G401 (cell line): ENCODE data around the gene PCBP3. TPM values are rescaled to one million over a fixed set of nuclear protein-coding genes. Genes with fewer than 3 reads are reported as not detected.
"Not testable (repeated sequence)": the region's sequence is repeated elsewhere in the genome, so short reads cannot be mapped to it uniquely, and the experiment has no call there.

Experiments
- DNase-seq: peaks from one replicate; pipeline ENCODE4 v3.0.0-alpha.2; 2015; ENCODE audit warnings: low spot score
- in situ Hi-C: cut with HindIII; loops from 2 replicates; pipeline ENCODE4 v1.10.0; 2016; ENCODE audit warnings: low sequenced_read_pairs, mixed read lengths
- total RNA-seq: library from RNA; depleted of rRNA; stranded (reverse); fragments of >200 nt; shearing (Covaris generic); gene quantifications from 2 replicates; pipeline ENCODE4 v1.2.3, GENCODE V29; 2014

The PCBP3 gene
- total RNA-seq, 1 experiment from 2014 or later = 1.7 TPM

DNA sequence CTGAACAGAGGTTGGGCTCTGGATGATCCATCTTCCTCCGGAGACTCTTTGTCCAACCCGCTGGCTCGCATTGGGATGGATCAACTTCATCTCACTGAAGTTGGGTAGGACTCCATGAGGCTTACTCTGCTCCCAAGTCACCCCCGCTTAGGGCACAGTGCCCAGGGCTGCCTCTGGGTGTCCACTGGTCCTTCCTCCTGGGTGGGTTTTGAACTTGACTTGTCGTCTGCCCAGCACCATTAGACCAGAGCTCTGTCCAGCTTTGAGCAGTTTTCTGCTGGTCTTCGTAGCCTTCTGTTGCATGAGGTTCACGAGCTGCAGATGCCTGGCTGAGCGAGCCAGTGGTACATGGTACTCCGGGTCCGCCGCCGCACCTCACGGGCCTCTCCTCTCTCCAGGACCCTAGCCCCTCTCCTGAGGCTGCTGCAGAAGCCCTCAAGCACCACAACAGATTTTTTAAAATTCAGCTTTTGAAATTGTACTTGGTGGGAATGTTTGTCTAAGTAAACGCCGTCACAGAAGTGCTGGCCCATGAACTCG, 304.3 kb downstream of the PCBP3 start:
- in situ Hi-C loops = no loop called here
- DNase-seq = no peak

DNA sequence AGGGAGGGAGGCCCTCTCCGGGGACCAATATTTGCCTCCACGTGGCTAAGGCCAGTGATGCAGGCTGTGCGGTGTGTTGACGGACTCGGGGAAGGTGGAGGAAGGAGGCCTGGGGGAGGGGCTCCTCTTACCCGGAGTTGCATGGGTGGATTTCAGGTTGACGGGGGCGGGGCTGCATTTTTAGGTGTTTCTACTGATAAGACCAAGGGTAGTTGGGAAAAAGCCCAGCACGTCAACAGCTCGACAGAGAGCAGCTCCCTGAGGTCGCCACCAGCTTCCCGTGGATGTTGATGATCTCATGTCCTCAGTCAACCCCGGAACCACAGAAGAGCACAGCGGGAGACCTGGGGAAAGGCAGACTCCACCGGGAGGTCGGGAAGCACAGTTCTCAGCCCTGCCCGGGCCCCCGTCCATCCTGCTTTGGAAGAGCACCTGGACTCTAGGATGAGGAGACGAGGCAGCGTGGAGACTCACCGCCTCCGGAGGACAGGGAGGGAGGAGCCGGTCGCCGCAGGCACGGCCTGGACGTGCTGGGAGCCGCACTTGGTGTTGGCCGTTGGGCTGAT, 305.1 kb downstream of the PCBP3 start:
- no peak for DNase-seq
- in situ Hi-C loops = no loop called here

DNA sequence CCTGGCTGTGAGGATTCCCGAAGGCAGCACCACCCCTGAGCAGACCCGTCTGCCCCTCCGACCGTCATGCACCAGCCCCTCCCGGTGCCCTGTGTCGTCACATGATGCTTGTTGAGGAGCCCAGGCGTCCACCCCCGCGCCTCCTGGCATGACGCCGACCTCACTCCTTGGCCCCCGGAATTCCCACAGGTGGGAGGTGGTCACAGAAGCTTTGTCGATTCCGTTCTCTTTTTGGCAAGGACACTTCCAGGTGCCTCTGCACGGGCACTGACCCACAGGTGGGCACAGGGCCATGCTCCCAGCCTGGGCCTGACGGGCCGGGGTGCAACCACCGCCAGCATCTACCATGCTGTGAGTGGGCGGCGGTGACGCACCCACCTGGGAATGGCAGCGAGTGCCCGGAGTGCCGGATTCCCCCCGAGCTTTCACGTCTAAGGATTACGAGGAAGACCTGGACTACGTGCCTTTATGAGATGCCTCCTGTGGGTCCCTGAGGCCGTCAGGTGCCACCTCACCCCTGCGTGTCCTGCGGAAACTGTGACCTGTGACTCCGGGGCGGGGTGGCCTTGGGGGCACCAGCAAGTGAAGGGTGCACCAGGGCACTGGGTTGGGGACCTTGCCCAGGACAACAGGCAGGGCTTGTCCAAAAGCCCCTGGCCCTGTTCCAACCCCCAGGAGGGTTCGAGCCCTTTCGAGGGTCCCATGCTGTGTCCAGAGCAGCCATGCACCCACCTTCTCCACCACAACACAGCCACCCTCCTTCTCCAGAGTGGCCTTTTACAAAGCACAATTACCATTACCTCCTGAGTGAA, 306.6 kb downstream of the PCBP3 start:
- in situ Hi-C loops = no loop called here
- no peak for DNase-seq

DNA sequence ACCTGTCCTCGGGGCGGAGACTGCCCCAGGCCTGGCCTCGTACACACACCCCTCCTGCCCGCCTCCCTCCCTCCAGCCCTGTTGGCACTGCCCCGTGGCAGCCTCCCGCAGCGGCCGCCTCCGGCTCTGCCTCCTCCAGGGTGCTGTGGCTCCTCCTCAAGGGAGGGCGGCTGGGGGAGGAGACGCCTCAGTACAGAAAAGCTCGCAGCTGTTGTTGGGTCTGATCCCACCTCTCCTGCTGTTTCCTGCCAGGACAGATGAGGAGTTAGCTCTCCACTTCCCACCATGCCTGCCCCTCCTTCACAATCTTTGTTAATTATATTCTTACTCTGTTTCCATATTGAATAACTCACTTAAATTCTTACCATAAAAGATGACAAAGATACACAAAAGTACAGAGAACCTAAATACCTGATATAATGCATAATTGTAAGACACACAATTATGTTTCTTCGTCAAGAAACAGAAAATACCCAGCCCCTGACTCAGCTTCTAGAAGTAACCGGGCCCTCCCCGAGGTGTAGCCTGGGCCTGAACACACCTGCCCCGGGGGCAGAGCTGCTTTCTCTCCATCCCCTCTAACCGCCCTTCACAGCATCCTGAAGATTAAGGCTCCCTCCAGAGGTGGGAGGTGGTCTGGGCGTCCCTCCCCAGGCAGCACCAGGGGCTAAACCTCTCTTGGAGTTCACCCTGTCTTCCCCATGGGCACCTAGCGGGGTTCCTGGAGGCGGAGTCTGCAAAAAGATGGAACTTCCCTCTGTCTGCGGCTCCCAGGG, 307.4 kb downstream of the PCBP3 start:
- in situ Hi-C loops = no loop called here
- no peak for DNase-seq

DNA sequence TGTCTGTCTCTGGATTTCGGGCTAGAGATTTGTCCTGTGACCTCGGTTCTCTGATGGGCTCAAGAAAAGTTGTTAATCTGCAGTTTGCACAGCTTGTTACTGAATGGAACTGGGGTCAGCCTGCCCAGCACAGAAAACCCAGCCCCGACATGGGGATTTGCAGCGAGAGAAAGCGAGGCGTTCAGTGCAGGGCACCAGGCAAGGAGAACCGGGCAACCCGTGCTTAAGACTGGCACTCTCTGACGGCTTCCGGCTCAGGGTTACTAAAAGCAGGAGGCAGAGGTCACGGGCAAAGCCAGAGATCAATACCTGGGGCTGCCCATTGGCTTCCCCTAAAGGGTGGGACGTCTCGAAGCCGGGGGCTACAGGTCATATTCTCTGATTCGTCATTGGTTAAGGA, 308.2 kb downstream of the PCBP3 start:
- in situ Hi-C loops = no loop called here

DNA sequence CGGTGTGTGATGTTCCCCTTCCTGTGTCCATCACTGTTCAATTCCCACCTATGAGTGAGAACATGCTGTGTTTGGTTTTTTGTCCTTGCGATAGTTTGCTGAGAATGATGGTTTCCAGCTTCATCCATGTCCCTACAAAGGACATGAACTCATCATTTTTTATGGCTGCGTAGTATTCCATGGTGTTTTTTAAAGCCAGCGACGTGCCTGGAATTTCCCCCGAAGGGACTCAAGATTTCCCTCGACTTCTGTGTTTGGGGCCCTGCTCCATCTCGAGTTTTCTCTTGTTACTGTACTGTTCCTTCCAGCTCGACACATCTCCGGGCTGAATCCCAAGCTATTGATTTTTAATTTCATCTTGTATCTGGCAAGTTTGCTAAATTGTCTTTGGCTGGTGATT, 309.0 kb downstream of the PCBP3 start:
- in situ Hi-C loops, DNase-seq: not testable (repeated sequence)

More for the DNA sequence above, 308.2 kb downstream of the PCBP3 start:
- DNase-seq = no peak

DNA sequence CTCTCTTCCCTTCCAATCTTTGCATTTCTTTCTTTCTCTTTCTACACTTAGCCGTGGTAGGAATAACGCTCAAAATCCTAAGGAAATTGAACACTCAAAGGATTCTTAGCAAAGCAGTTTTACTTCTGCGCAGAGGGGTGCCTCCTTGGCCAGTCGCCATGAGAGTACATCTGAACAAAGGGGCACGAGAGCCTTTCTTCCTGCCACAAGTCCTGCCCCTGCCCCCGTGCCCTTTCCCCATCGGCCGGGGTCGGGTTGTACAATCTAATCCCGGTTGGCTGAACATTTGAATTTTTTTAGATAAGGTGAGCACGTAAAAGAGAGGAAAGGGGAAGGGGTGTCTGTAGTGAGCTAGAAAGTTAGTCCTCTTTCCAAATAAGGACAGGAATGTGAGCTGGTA, 309.4 kb downstream of the PCBP3 start:
- in situ Hi-C loops = no loop called here
- no peak for DNase-seq

DNA sequence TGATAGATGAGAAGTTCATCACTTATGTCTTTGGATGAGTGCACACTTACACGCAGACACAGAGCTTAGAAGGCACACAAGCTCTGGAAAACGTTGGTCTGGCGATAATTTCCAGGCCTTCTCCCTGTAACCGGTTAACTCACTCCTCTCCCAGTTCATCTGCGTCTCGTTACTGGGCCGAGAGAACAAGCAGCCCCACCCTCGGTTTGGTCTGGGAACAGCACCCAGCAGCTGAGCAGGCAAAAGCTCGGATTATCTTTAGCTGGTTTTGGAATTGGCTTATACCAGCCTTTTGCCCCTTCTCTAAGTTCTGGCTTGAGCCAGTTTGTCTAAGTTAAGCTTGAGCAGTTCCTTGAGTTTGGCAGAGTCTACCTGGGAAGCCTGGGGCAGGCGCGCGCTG, 310.7 kb downstream of the PCBP3 start:
- no peak for DNase-seq
- in situ Hi-C loops = no loop called here

DNA sequence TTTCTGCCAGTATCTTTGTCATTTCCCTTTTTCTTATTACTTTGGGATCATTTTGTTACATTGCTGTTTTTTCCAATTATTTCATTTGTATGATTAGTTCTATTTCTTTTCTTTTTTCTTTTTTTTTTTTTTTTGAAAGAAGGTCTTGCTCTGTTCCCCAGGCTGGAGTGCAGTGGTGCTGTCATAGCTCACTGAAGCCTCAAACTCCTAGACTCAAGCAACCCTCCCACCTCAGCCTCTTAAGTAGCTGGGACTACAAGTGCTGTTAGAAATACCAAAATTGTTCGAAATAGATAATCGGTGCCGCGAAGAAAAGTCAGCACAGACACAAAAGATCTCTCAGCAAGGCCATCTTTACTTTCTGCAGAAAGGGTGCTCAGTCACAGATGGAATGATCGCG, 311.4 kb downstream of the PCBP3 start:
- in situ Hi-C loops = no loop called here
- no peak for DNase-seq

DNA sequence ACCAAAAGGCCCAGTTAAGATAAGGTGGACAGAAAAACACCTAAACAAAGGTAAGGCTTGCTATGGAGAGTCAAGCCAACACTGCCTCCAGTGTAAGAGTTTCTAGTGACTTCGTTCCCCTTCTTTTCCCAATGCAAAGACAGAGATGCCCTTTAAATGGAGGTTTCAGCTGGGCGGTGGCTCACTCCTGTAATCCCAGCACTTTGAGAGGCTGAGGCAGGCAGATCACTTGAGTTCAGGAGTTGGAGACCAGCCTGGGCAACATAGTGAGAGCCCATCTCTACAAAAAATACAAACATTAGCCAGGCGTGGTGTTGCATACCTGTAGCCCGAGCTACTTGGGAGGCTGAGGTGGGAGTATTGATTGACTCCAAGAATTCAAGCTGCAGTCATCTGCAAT, 314.0 kb downstream of the PCBP3 start:
- no peak for DNase-seq
- in situ Hi-C loops = no loop called here

DNA sequence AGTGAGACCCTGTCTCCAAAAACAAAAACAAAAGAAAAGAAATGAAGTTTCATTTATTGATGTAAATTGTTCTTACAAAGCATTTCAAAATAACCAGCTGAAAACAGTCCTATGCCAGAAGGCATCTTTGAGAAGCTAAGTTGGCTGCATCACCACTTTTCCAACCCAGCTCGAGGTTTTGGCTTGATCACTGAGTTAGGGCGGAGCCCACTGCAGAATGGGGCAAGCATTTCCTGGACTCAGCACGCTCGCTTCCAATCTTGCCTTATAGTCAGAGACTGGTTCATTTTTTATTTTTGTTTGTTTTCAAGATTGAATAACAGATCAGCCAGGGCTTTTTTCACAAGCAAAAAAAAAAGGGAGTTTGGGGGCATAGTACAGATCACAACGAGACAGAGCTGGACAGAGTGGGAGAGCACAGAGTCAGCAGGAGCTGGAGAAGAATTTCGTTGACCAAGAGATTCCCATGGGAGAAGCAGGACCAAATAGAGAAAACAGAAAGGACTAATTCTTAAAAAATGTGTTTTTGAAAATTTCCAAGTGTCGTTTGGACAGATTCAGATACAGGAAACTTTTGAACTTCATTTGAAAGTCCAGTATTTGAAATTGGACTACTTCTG, 314.6 kb downstream of the PCBP3 start:
- in situ Hi-C loops = no loop called here
- DNase-seq = no peak

DNA sequence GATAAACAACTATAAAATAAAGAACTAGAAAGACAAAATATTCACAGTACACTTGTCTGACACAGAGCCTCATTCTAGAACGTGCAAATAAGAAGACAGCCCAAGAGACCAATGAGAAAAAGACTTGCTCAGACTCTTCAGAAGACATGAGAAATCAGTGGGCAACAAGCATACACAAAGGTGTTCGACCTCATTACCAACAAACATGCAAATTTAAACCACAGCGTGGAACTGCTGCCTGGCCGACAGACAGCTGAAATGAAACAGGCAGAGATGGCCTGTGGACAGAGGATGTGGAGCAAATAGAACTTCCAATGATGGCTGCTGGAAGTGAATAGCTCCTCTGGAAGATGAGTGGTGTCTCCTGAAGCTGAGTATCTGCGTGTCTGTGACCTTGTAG, 315.7 kb downstream of the PCBP3 start:
- no peak for DNase-seq
- in situ Hi-C loops = no loop called here

DNA sequence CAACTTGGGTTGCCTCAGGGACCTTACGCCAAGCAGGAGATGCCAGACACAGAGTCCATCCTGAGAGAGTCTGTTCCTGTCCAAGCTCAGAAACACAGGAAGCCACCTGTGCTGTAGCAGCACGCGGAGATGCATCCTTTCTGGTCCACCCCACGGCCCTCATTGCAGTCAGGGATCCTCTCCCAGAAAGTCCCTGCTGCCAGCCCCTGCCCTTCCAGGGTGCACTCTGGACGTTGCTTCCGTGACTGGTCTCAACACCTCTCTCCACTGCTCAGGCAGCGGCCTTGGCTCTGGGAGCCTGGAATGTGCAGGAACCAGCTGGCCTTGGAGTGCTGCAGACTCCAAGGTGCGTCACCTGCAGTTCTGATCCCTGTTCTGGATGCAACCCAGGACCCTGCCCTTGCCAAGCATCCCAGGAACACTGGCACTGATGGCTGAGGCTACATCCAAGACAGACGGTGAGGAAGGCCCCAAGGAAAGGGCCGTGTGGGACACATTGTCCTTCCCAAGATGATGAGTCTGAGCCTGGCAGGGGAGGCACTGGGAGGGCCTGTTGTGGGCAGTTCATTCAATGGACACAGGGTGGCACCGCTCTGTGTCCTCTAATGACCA, 316.4 kb downstream of the PCBP3 start:
- peak; percentile 86 for DNase-seq
- in situ Hi-C loops = no loop called here

DNA sequence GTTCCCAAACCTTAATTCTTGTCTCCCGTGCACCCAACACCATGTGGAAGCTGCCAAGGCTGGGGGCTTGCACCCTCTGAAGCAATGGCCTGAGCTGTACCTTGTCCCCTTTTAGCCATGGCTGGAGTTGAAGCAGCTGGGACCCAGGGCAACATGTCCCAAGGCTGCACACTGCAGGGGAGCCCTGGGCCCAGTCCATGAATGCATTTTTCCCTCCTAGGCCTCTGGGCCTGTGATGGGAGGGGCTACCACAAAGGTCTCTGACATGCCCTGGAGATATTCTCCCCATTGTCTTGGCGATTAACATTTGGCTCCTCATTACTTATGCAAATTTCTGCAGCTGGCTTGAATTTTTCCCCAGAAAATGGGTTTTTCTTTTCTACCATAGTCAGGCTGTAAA, 317.9 kb downstream of the PCBP3 start:
- DNase-seq, in situ Hi-C loops: not testable (repeated sequence)

DNA sequence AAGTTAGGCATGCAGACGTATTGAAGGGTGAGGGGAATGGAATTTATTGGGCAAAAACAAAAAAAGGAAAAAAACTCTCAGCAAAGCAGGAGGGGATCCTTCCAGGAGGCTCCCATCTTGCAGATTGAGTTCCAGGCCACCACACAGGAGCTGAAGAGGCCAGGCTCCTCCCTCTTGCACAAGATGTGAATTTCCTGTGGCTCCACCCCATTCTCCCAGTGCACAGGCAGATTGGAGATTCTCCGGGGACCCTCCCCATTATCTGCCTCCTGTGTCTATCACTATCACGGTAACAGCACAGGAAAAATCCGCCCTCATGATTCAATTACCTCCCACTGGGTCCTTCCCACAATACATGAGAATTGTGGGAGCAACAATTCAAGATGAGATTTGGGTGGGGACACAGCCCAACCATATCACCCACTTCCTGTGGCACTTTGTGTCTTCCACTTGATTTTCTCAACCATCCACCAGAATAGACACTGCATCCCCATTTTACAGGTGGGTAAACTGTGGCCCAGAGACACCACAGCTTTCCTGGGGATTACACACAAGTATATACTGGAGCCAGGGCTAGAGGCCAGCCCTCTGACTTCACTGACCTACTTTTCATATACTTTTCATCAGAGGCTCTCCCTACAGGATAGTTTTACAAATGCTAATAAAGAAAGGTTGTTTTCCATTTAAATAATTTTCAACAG, 319.2 kb downstream of the PCBP3 start:
- in situ Hi-C loops = no loop called here
- DNase-seq = no peak

DNA sequence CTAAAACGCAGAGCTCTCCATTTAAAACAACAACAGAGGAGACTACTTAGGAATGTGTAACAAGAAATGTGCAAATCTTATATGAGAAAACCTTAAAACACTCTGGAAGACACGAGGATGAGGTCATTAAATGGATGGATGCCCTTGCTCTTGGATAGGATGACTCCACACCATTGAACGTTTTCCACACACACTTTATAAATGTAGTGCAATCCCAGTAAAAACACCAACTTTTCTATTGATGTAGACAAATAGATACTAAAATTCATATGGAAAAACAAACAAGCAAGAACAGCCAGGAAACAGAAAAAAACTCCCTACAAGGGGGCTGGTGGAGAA, 319.7 kb downstream of the PCBP3 start:
- in situ Hi-C loops = no loop called here

DNA sequence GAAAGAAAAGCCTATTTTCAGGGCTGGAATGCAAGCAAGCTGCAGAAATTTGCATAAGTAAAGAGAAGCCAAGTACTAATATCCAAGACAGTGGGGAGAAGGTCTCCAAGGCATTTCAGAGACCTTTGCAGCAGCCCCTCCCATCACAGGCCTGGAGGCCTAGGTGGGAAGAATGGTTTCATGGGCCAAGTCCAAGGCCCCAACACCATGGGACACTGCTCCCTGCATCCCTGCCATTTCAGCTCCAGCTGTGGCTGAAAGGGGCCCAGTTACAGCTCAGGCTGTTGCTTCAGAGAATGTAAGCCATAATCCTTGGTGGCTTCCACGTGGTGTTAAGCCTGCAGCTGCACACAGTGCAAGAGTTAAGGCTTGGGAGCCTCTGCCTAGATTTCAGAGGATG, 321.1 kb downstream of the PCBP3 start:
- in situ Hi-C loops = no loop called here
- DNase-seq = no peak

More for the DNA sequence above, 319.7 kb downstream of the PCBP3 start:
- no peak for DNase-seq

DNA sequence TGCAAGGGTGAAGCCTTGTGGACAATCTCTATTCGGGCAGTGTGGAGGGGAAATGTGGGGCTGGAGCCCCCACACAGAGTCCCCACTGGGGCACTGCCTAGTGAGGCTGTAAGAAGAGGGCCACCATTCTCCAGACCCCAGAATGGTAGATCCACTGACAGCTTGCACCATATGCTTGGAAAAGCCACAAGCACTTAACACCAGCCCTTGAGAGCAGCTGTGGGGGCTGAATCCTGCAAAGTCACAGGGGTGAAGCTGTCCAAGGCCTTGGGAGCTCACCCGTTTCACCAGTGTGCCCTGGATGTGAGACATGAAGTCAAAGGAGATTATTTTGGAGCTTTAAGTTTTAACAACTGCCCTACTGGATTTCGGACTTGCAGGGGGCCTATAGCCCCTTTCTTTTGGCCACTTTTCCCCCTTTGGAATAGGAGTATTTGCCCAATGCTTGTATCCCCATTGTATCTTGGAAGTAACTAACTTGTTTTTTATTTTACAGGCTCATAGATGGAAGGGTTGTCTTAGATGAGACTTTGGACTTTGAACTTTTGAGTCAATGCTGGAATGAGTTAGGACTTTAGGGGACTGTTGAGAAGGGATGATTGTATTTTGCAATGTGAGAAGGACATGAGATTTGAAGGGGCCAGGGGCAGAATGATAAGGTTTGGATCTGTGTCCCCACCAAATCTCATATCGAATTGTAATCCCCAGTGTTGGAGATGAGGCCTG, 321.7 kb downstream of the PCBP3 start:
- in situ Hi-C loops = no loop called here
- no peak for DNase-seq
